K562 (cell line): Measurements from ENCODE around the gene WDR86. TPM values are rescaled to one million over a fixed set of nuclear protein-coding genes. Genes with fewer than 3 reads are reported as not detected.

Experiments used
- ATAC-seq: fragments of 200-7000 bp; cut with Tn5 transposase; 3 replicates; pipeline ENCODE4 v1.9.1; 2020; ENCODE audit warnings: moderate library complexity
- BruUV-seq: library from RNA; stranded (reverse); fragments of 400-500 nt; replicated peaks from 2 replicates; lab custom pipeline; 2021; lab: Mats Ljungman, UMichigan
- CTCF ChIA-PET: fragments of 300-600 bp; formaldehyde crosslinking; extraction: SDS; loops from one replicate; lab custom pipeline; 2021; ENCODE audit warnings: low intra/inter-chr PET ratio; lab: Yijun Ruan, JAX
- POLR2A ChIA-PET: fragments of 300-600, 350-650 bp; sonication (Branson Sonifier 250); formaldehyde crosslinking; extraction: SDS; loops from one replicate; lab custom pipeline; 2021; ENCODE audit warnings: antibody characterized with exemption, inconsistent platforms; lab: Yijun Ruan, JAX
- DNase-seq, 4 experiments: peaks; one replicate each; pipeline versions ENCODE4 v3.0.0 to v3.0.0-alpha.2; 2011 to 2018; ENCODE audit warnings: low spot score in 3 of 4, mixed read lengths in 3 of 4; ENCODE audit errors: extremely low read depth in 1 of 4
- FAIRE-seq: peaks from 2 replicates; lab custom pipeline; 2011; peaks lifted over from hg19 to GRCh38; lab: Jason Lieb, UNC
- H2AFZ ChIP-seq: 2 replicates; pipeline ENCODE4 v1.6.0; 2011; ENCODE audit warnings: low read depth, low read length, control low read depth, inconsistent platforms
- H3K27ac ChIP-seq: fragments of 200-600 bp; 3 replicates; pipeline ENCODE4 v1.8.0; 2011; ENCODE audit warnings: low read depth, mild to moderate bottlenecking, control low read depth, inconsistent platforms, low read length, moderate library complexity, mixed read lengths; ENCODE audit errors: extremely low read depth
- H3K27me3 ChIP-seq, 2 experiments: fragments of 300-600 bp in 1 of 2; 2 replicates in 1 of 2; 3 replicates in 1 of 2; pipeline versions ENCODE4 v1.6.0 to v1.8.0; 2011; ENCODE audit warnings: inconsistent platforms in 2 of 2, low read length in 2 of 2, mild to moderate bottlenecking in 1 of 2, mixed read lengths in 1 of 2, moderate library complexity in 1 of 2; ENCODE audit not compliant: control insufficient read depth in 2 of 2, insufficient read depth in 2 of 2
- H3K36me3 ChIP-seq: fragments of 300-600 bp; 3 replicates; pipeline ENCODE4 v1.8.0; 2011; ENCODE audit warnings: mild to moderate bottlenecking, low read length, inconsistent platforms; ENCODE audit not compliant: control insufficient read depth, insufficient read depth
- H3K4me1 ChIP-seq, 2 experiments: fragments of 200-600 bp in 1 of 2; replicated peaks in 1 of 2; 2 replicates in 1 of 2; 3 replicates in 1 of 2; pipeline versions ENCODE4 v1.5.1 to v1.8.0; 2011; ENCODE audit warnings: inconsistent platforms in 2 of 2, low read length in 2 of 2, mild to moderate bottlenecking in 1 of 2, mixed read lengths in 1 of 2, moderate library complexity in 1 of 2; ENCODE audit not compliant: control insufficient read depth in 2 of 2, insufficient read depth in 2 of 2
- H3K4me2 ChIP-seq: 2 replicates; pipeline ENCODE4 v1.6.1; 2011; ENCODE audit warnings: low read length, control low read depth, inconsistent platforms, mixed read lengths; ENCODE audit not compliant: insufficient read depth
- H3K4me3 ChIP-seq: fragments of 200-600 bp; sonication (generic), shearing (Covaris generic); 2 replicates; pipeline ENCODE4 v1.5.1; 2016; ENCODE audit warnings: control low read depth, inconsistent platforms
- H3K79me2 ChIP-seq: fragments of 200-600 bp; 3 replicates; pipeline ENCODE4 v1.8.0; 2011; ENCODE audit warnings: low read length, inconsistent platforms; ENCODE audit not compliant: control insufficient read depth, insufficient read depth
- H3K9ac ChIP-seq, 2 experiments: 2 replicates each; pipeline versions ENCODE4 v1.6.0 to v1.6.1; 2011; ENCODE audit warnings: low read depth in 2 of 2, low read length in 2 of 2, control low read depth in 1 of 2, inconsistent platforms in 1 of 2, mild to moderate bottlenecking in 1 of 2, mixed read lengths in 1 of 2; ENCODE audit not compliant: insufficient read depth in 1 of 2
- H3K9me1 ChIP-seq: one replicate; pipeline ENCODE4 v1.6.0; 2011; ENCODE audit warnings: inconsistent platforms, mild to moderate bottlenecking, low read length, moderate library complexity; ENCODE audit not compliant: control insufficient read depth, insufficient read depth
- H3K9me3 ChIP-seq: replicated peaks from 2 replicates; pipeline ENCODE4 v1.5.1; 2011; ENCODE audit warnings: low read depth, low read length, inconsistent platforms; ENCODE audit not compliant: control insufficient read depth, insufficient read depth
- H4K20me1 ChIP-seq: replicated peaks from 2 replicates; pipeline ENCODE4 v1.6.1; 2011; ENCODE audit warnings: low read length, inconsistent platforms, mixed read lengths; ENCODE audit not compliant: control insufficient read depth, insufficient read depth
- CEBPG ChIP-seq, 3 experiments: fragments of 200-800 bp in 1 of 3; sonication (Bioruptor generic) in 1 of 3; sonication (generic) in 1 of 3; formaldehyde crosslinking in 1 of 3; IDR thresholded peaks in 2 of 3; conservative IDR thresholded peaks in 1 of 3; 2 replicates each; pipeline versions ENCODE4 v1.6.1 to v1.8.0; 2016 to 2022; ENCODE audit warnings: missing compliant biosample characterization in 2 of 3, missing genetic modification characterization in 2 of 3, mild to moderate bottlenecking in 1 of 3, missing genetic modification reagents in 1 of 3
- FOXM1 ChIP-seq, 2 experiments: fragments of 450-650 bp in 1 of 2; sonication (generic) in 1 of 2; formaldehyde crosslinking in 1 of 2; IDR thresholded peaks; 2 replicates each; pipeline versions ENCODE4 v1.6.1 to v1.9.0; 2017 to 2022; ENCODE audit warnings: low read depth in 2 of 2, mild to moderate bottlenecking in 2 of 2, missing genetic modification reagents in 1 of 2, moderate library complexity in 1 of 2
- HMG20B ChIP-seq: fragments of 250-450 bp; sonication (Bioruptor Pico); IDR thresholded peaks from 2 replicates; pipeline ENCODE4 v1.5.0; 2021; ENCODE audit warnings: mild to moderate bottlenecking
- ID3 ChIP-seq, 2 experiments: fragments of 250-450 bp in 1 of 2; fragments of 450-650 bp in 1 of 2; sonication (Bioruptor Pico) in 1 of 2; IDR thresholded peaks; 2 replicates each; pipeline versions ENCODE4 v1.6.1 to v1.8.0; 2016 to 2021; ENCODE audit warnings: mild to moderate bottlenecking in 2 of 2, moderate library complexity in 2 of 2, missing compliant biosample characterization in 1 of 2, missing genetic modification characterization in 1 of 2
- NR4A1 ChIP-seq, 2 experiments: fragments of 250-450 bp in 1 of 2; fragments of 450-650 bp in 1 of 2; sonication (Bioruptor Pico) in 1 of 2; IDR thresholded peaks; 2 replicates each; pipeline versions ENCODE4 v1.4.0 to v1.6.1; 2016 to 2020; ENCODE audit warnings: mild to moderate bottlenecking in 2 of 2, missing compliant biosample characterization in 1 of 2, missing genetic modification characterization in 1 of 2, moderate library complexity in 1 of 2
- PRMT5 ChIP-seq: sonication (generic); formaldehyde crosslinking; IDR thresholded peaks from 2 replicates; pipeline ENCODE4 v1.5.0; 2020; ENCODE audit warnings: missing genetic modification reagents
- ZNF121 ChIP-seq: sonication (generic); formaldehyde crosslinking; conservative IDR thresholded peaks from 2 replicates; pipeline ENCODE4 v1.8.0; 2022; ENCODE audit warnings: missing genetic modification reagents
- ZNF57 ChIP-seq: fragments of 450-650 bp; formaldehyde crosslinking; IDR thresholded peaks from 2 replicates; pipeline ENCODE4 v1.4.0; 2020; ENCODE audit warnings: mild to moderate bottlenecking, moderate library complexity
- ZNF76 ChIP-seq: fragments of 250-450 bp; sonication (Bioruptor Pico); IDR thresholded peaks from 2 replicates; pipeline ENCODE4 v1.4.0; 2020; ENCODE audit warnings: mild to moderate bottlenecking, moderate library complexity, borderline replicate concordance
- WGBS: fragments of 100-300 bp; shearing (Covaris generic); methylation state at CpG from one replicate; pipeline ENCODE4 v1.1.6; 2016; ENCODE audit warnings: low coverage, mixed read lengths; ENCODE audit not compliant: insufficient coverage; ENCODE audit errors: missing lambda C conversion rate; 5-methylcytosine and 5-hydroxymethylcytosine counted together
- in situ Hi-C: fragments of 300-500 bp; cut with MboI; formaldehyde crosslinking; loops from 4 replicates; pipeline ENCODE4 v1.15.0; 2018; ENCODE audit warnings: inconsistent platforms, mixed read lengths
- intact Hi-C: fragments of 100-400 bp; cut with micrococcal nuclease; formaldehyde crosslinking; loops from 2 replicates; pipeline ENCODE4 v1.14.2; 2022
- polyA plus RNA-seq, 8 experiments: library from polyadenylated mRNA; depleted of rRNA in 4 of 8; stranded (reverse) in 5 of 8; unstranded in 3 of 8; fragments of >200 nt; fragmentation: Nextera tagmentation in 2 of 8; fragmentation: Illumina TruSeq in 1 of 8; extraction: Ambion mirVana in 2 of 8; extraction: Trizol in 1 of 8; gene quantifications; 2 replicates each; pipeline versions ENCODE4 v1.2.1 to v1.2.3, GENCODE V29; 2011 to 2014; ENCODE audit warnings: inconsistent platforms in 1 of 8, missing spikeins in 1 of 8
- total RNA-seq, 7 experiments: library from RNA; depleted of rRNA in 6 of 7; stranded (reverse); fragments of >200 nt in 6 of 7; fragmentation: Illumina TruSeq in 2 of 7; extraction: Trizol in 2 of 7; gene quantifications; 2 replicates each; pipeline versions ENCODE4 v1.2.1 to v1.2.3, GENCODE V29; 2011 to 2021; ENCODE audit warnings: low replicate concordance in 1 of 7
- TF ChIP-seq, protein P1 (sequence below): sonication (generic); formaldehyde crosslinking; IDR thresholded peaks from 2 replicates; pipeline ENCODE4 v1.8.0; 2022; ENCODE audit warnings: mild to moderate bottlenecking, missing genetic modification reagents, borderline replicate concordance
- TF ChIP-seq, protein P2 (sequence below), 2 experiments: IDR thresholded peaks; 2 replicates each; pipeline ENCODE4 v1.6.1; 2012; ENCODE audit warnings: improper control_type of control experiment in 2 of 2, low read depth in 2 of 2, low read length in 2 of 2, borderline replicate concordance in 1 of 2

Gene WDR86
- total and polyA plus RNA-seq, 9 of the 15 experiments (the other 6 are each of a cell fraction or from before 2014, with no cell fraction given) = 0.24 TPM; not detected in 8

DNA sequence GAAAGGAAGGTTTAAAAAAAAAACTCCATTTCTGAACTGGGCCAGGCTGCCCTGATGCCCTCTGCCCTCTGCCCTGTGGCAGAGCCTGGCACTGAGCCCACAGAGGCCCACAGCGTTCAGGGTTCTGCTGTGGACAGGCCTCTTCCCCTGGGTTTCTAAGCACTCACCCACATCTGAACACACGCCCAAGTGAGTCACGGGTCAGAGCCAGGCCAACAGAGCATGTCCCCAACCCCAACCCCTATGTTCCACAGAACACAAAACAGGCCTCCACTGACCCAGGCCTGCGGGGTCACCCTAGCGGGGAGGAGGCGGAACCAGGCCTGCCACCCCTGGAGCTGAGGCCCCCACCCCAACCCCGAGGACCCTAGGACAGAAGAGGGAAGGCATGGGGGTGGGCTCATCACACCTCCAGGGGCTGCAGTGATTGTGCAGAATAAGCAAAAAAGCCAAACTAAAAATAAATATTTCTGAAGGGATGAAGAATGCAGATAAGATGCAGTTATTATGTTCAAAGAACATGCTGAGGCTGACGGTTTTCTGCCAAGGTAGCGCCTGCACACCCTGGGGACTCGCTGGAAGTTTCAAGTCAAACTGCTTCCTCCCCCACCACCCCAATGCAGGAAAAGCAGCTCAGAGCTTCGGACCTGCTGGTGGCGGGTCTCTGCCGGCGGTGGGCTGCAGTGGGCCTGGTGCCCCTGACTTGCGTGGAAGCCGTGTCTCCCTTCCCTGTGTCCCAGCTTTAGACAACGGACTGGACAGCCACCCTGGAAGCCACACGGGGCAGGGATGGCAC is 5.4 kb downstream of the WDR86 start:
- no peak overlapping the region for H3K4me3 ChIP-seq
- POLR2A ChIA-PET = interaction anchor here (0.6 to 0.9 kb wide), 2 partner anchors 9 to 96 kb away, joined by 3 to 5 read pairs; no protein-coding TSS in a partner anchor
- peak; percentile 85 to 91 (median 89) for DNase-seq
- in situ Hi-C loops = no loop called here
- no peaks in the 10 kb centered on the region for H3K79me2 ChIP-seq
- intact Hi-C loops = no loop called here
- peak overlapping the region; percentile 20 for H3K4me2 ChIP-seq
- H3K9me1 ChIP-seq = no peaks in the 10 kb centered on the region
- no peaks in the 10 kb centered on the region for H3K27me3 ChIP-seq
- peak; percentile 89 for ATAC-seq
- BruUV-seq = no TSS peak
- H3K27ac ChIP-seq = peak overlapping the region; percentile 83
- WGBS = 15% methylated on average over 18 of the region's 18 CpGs
- H3K9ac ChIP-seq = peak overlapping the region; percentile 42 to 88
- CTCF ChIA-PET = interaction anchor here (0.6 kb wide), 1 partner anchor 173 kb away, joined by 3 read pairs; no protein-coding TSS in a partner anchor
- no peaks in the 10 kb centered on the region; the same call in 1 of the 2 replicates for H3K9me3 ChIP-seq
- peak overlapping the region; percentile 86 for H2AFZ ChIP-seq
- FAIRE-seq = peak; percentile 88
- H3K4me1 ChIP-seq = peaks cover 27 to 47% of the 10 kb centered on the region in 2 experiments
- H3K36me3 ChIP-seq = no peaks in the 10 kb centered on the region
- no peaks in the 10 kb centered on the region for H4K20me1 ChIP-seq
- TF ChIP-seq ZNF57 (CRISPR knock-in tag) (no peak), HMG20B (CRISPR knock-in tag) (no peak), PRMT5 (no peak), ZNF76 (CRISPR knock-in tag) (no peak), CEBPG (CRISPR knock-in tag; IDR thresholded peaks at IDR 0.05) (no peak), CEBPG (tag; conservative IDR thresholded peaks at IDR 0.05 in 1 of 2, IDR thresholded peaks at IDR 0.05 in 1 of 2) (no peak), ID3 (CRISPR knock-in tag; IDR thresholded peaks at IDR 0.05) (no peak), ID3 (tag; IDR thresholded peaks at IDR 0.05) (0 out of 2 replicates have a peak, but pooled peaks have one; percentile 44), ZNF121 (CRISPR knock-in tag) (peak; percentile 84), NR4A1 (CRISPR knock-in tag; IDR thresholded peaks at IDR 0.05) (no peak), NR4A1 (tag; IDR thresholded peaks at IDR 0.05) (0 out of 2 replicates have a peak, but pooled peaks have one; percentile 34), FOXM1 (IDR thresholded peaks at IDR 0.05; ENCODE audit: low read depth) (no peak), FOXM1 (CRISPR knock-in tag; IDR thresholded peaks at IDR 0.05; ENCODE audit: low read depth) (no peak)
- TF ChIP-seq, protein P1, sequence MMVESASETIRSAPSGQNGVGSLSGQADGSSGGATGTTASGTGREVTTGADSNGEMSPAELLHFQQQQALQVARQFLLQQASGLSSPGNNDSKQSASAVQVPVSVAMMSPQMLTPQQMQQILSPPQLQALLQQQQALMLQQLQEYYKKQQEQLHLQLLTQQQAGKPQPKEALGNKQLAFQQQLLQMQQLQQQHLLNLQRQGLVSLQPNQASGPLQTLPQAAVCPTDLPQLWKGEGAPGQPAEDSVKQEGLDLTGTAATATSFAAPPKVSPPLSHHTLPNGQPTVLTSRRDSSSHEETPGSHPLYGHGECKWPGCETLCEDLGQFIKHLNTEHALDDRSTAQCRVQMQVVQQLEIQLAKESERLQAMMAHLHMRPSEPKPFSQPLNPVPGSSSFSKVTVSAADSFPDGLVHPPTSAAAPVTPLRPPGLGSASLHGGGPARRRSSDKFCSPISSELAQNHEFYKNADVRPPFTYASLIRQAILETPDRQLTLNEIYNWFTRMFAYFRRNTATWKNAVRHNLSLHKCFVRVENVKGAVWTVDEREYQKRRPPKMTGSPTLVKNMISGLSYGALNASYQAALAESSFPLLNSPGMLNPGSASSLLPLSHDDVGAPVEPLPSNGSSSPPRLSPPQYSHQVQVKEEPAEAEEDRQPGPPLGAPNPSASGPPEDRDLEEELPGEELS (CRISPR knock-in tag) = peak; percentile 44; the same call in 1 of the 2 replicates
- TF ChIP-seq, protein P2, sequence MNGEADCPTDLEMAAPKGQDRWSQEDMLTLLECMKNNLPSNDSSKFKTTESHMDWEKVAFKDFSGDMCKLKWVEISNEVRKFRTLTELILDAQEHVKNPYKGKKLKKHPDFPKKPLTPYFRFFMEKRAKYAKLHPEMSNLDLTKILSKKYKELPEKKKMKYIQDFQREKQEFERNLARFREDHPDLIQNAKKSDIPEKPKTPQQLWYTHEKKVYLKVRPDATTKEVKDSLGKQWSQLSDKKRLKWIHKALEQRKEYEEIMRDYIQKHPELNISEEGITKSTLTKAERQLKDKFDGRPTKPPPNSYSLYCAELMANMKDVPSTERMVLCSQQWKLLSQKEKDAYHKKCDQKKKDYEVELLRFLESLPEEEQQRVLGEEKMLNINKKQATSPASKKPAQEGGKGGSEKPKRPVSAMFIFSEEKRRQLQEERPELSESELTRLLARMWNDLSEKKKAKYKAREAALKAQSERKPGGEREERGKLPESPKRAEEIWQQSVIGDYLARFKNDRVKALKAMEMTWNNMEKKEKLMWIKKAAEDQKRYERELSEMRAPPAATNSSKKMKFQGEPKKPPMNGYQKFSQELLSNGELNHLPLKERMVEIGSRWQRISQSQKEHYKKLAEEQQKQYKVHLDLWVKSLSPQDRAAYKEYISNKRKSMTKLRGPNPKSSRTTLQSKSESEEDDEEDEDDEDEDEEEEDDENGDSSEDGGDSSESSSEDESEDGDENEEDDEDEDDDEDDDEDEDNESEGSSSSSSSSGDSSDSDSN (IDR thresholded peaks at IDR 0.05; ENCODE audit: borderline replicate concordance in 1 of 2, low read depth in 2 of 2, low read length in 2 of 2) = no peak
